ENCODE results near the gene RASSF7. TPM values are rescaled to one million over a fixed set of nuclear protein-coding genes. Genes with fewer than 3 reads are reported as not detected.

The RASSF7 gene
- polyA plus RNA-seq, 2 of the 4 experiments (the other 2 are of a cell fraction) = 18.4 to 30.7 TPM

DNA sequence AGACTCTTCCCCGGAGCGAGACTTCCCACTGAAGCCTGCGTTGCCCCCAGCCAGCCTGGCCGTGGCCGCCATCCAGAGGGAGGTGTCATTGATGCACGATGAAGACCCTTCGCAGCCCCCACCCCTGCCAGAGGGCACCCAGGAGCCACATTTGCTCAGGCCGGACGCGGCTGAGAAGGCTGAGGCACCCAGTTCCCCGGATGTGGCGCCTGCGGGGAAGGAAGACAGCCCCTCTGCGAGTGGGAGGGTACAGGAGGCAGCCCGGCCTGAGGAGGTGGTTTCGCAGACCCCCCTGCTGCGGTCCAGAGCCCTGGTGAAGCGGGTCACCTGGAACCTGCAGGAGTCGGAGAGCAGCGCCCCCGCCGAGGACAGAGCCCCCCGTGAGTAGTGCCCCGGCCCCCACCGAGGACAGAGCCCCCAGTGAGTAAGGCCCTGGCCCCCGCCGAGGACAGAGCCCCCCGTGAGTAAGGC lies 48.6 kb downstream of the RASSF7 start:
- FAIRE-seq (no peak), ATAC-seq (no peak), DNase-seq (ENCODE audit: low read depth in 1 of 2, low spot score in 1 of 2) (no peak)
- Histone ChIP-seq H3K9me3 (no peaks in the 10 kb centered on the region), H3K4me2 (no peak overlapping the region), H3K4me3 (no peak overlapping the region), H3K27ac (no peak overlapping the region), H3K4me1 (peaks cover 13% of the 10 kb centered on the region)
- POLR2A ChIA-PET = no interaction called here
- no peak for TF ChIP-seq HOXB5 (CRISPR knock-in tag; IDR thresholded peaks at IDR 0.05)
- TF ChIP-seq CHD4 (IDR thresholded peaks at IDR 0.05; ENCODE audit: borderline replicate concordance) = no peak
- no peak for TF ChIP-seq SMC3 (IDR thresholded peaks at IDR 0.05)
- TF ChIP-seq, protein P1, sequence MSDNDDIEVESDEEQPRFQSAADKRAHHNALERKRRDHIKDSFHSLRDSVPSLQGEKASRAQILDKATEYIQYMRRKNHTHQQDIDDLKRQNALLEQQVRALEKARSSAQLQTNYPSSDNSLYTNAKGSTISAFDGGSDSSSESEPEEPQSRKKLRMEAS (IDR thresholded peaks at IDR 0.05) = no peak
- TF ChIP-seq NR3C1 (IDR thresholded peaks at IDR 0.05) = no peak
- TF ChIP-seq HEYL (CRISPR knock-in tag; IDR thresholded peaks at IDR 0.05) = no peak
- no peak for TF ChIP-seq KDM5A (IDR thresholded peaks at IDR 0.05)
- CTCF ChIA-PET = interaction anchor here (1.2 kb wide), 1 partner anchor 54 kb away, joined by 4 read pairs; no protein-coding TSS in a partner anchor
- WGBS (ENCODE audit: missing lambda C conversion rate) = 78% methylated on average over 6 of the region's 28 CpGs

DNA sequence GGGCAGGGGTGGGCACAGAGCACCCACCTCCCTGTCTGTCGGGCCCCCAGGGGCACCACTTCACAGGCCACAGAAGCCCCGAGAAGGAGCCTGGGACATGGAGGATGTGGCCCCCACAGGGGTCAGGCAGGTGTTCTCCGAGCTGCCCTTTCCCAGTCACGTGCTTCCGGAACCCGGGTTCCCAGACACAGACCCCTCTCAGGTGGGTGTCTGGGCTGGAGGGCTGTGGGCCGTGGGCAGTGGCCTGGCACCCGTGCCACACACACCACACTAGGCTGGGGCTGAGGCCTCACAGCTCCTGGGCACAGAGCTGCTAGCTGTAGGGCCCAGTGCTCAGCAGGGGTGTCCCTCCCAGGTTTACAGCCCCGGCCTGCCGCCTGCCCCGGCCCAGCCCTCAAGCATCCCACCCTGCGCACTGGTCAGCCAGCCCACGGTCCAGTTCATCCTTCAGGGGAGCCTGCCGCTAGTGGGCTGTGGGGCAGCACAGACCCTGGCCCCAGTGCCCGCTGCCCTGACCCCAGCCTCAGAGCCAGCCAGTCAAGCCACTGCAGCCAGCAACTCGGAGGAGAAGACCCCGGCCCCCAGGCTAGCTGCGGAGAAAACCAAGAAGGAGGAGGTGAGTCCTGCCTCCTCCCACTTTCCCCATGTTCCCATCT lies 49.5 kb downstream of the RASSF7 start:
- CTCF ChIA-PET = interaction anchor here (0.7 to 2.7 kb wide), 5 partner anchors 9 to 155 kb away, joined by 3 to 8 read pairs (median 3); no protein-coding TSS in a partner anchor
- FAIRE-seq = no peak

DNA sequence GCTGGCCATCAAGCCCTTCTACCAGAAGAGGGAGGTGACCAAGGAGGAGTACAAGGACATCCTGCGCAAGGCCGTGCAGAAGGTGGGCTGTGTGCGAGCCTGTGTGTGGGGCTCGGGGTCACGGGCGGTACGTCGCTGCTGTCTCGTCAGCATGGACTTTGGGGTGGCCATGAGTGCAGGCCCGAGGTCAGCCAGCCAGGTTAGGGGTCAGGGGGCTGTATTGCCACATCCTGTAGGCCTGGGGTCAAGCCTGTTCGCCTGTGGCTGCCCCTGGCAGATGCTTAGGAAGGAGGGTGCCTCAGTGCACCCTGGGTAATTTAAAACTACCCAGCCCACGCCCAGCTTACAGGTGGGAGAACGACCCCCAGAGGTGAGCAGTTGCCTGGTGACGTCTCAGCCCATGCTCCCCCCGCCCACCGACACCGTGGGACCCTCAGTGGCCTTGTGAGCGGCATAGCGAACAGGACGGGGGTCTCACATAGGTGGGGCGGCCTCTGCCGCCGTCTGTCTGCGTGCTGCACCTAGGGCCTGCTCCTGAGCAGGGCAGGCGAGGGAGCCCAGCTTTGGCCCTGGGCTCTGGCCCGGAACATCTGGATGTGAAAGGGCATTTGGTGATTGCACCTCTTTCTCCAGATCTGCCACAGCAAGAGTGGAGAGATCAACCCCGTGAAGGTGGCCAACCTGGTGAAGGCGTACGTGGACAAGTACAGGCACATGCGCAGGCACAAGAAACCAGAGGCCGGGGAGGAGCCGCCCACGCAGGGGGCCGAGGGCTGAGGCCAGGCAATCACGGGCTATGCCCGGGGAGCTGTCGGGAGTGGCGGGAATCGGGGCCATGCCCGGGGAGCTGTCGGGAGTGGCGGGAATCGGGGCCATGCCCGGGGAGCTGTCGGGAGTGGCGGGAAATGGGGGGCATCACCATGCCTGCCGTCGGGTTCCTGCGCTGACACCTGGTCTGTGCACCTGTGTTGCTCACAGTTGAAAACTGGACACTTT lies 50.5 kb downstream of the RASSF7 start:
- ATAC-seq = no peak
- Histone ChIP-seq H3K4me3 (no peak overlapping the region), H3K9me3 (no peaks in the 10 kb centered on the region), H3K4me1 (peaks cover 15% of the 10 kb centered on the region; the same call in 2 of the 3 replicates), H3K27ac (no peak overlapping the region), H3K4me2 (no peak overlapping the region)
- DNase-seq (ENCODE audit: low read depth in 1 of 2, low spot score in 1 of 2) = no peak
- WGBS (ENCODE audit: missing lambda C conversion rate) = 89% methylated on average over 38 of the region's 49 CpGs
- POLR2A ChIA-PET = no interaction called here
- TF ChIP-seq RNF2 (IDR thresholded peaks at IDR 0.05; ENCODE audit: borderline replicate concordance, low read depth) (no peak), JUN (IDR thresholded peaks at IDR 0.05) (peak in 1 of 2 experiments; percentile 8; a peak in 1 of 5 replicates), CBX8 (IDR thresholded peaks at IDR 0.05) (no peak), HOXA7 (CRISPR knock-in tag; IDR thresholded peaks at IDR 0.05) (no peak)
- FAIRE-seq = no peak
- CTCF ChIA-PET = interaction anchor here (1.0 to 2.7 kb wide), 4 partner anchors 8 to 154 kb away, joined by 3 to 8 read pairs (median 3); no protein-coding TSS in a partner anchor

More for the DNA sequence above, 49.5 kb downstream of the RASSF7 start:
- no peaks in the 10 kb centered on the region for H3K9me3 ChIP-seq
- DNase-seq (ENCODE audit: low read depth in 1 of 2, low spot score in 1 of 2) = no peak
- 92% methylated on average over 12 of the region's 18 CpGs for WGBS (ENCODE audit: missing lambda C conversion rate)
- no peak overlapping the region for H3K27ac ChIP-seq
- ATAC-seq = no peak
- H3K4me2 ChIP-seq = no peak overlapping the region
- POLR2A ChIA-PET = no interaction called here
- H3K4me1 ChIP-seq = peaks cover 20% of the 10 kb centered on the region
- H3K4me3 ChIP-seq = no peak overlapping the region
- TF ChIP-seq, protein P2, sequence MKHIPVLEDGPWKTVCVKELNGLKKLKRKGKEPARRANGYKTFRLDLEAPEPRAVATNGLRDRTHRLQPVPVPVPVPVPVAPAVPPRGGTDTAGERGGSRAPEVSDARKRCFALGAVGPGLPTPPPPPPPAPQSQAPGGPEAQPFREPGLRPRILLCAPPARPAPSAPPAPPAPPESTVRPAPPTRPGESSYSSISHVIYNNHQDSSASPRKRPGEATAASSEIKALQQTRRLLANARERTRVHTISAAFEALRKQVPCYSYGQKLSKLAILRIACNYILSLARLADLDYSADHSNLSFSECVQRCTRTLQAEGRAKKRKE (CRISPR knock-in tag; IDR thresholded peaks at IDR 0.05; ENCODE audit: low read depth) = no peak
- no peak for TF ChIP-seq RCOR1 (IDR thresholded peaks at IDR 0.05; ENCODE audit: low read depth, low read length)
- TF ChIP-seq CHD2 (IDR thresholded peaks at IDR 0.05; ENCODE audit: low read length, partially characterized antibody) = no peak
- no peak for TF ChIP-seq KDM5A (IDR thresholded peaks at IDR 0.05)
- TF ChIP-seq SMC3 (IDR thresholded peaks at IDR 0.05) = no peak
- TF ChIP-seq NPAS2 (CRISPR knock-in tag; IDR thresholded peaks at IDR 0.05; ENCODE audit: borderline replicate concordance) = no peak
- TF ChIP-seq HDAC2 (IDR thresholded peaks at IDR 0.05) = no peak
- no peak for TF ChIP-seq BHLHE40 (IDR thresholded peaks at IDR 0.05; ENCODE audit: low read depth, low read length)
- TF ChIP-seq ZSCAN20 (CRISPR knock-in tag; IDR thresholded peaks at IDR 0.05) = no peak
